H1 (cell line): ENCODE data around the gene PIGV. TPM values are rescaled to one million over a fixed set of nuclear protein-coding genes. Genes with fewer than 3 reads are reported as not detected.

Experiments
- CTCF ChIA-PET: fragments of 300-600 bp; sonication (Branson Sonifier 250); formaldehyde crosslinking; loops from one replicate; lab custom pipeline; 2021; ENCODE audit not compliant: partially characterized antibody; lab: Charles Lee
- POLR2A ChIA-PET: fragments of 300-600 bp; sonication (Branson Sonifier 250); formaldehyde crosslinking; loops from one replicate; lab custom pipeline; 2021; ENCODE audit warnings: inconsistent platforms; ENCODE audit not compliant: partially characterized antibody; lab: Charles Lee
- DNase-seq, 2 experiments: peaks; one replicate each; pipeline versions ENCODE4 v3.0.0 to v3.0.0-alpha.2; 2010 to 2022; ENCODE audit warnings: low spot score in 2 of 2, low read depth in 1 of 2, mixed read lengths in 1 of 2
- FAIRE-seq: peaks from 2 replicates; lab custom pipeline; 2011; peaks lifted over from hg19 to GRCh38; lab: Jason Lieb, UNC
- H2AFZ ChIP-seq: 2 replicates; pipeline ENCODE4 v1.8.1; 2012; ENCODE audit warnings: low read length, inconsistent platforms
- H2AK5ac ChIP-seq: 2 replicates; pipeline ENCODE4 v1.6.1; 2013; ENCODE audit warnings: low read depth, low read length
- H2BK120ac ChIP-seq: replicated peaks from 2 replicates; pipeline ENCODE3; 2013; ENCODE audit warnings: low read depth, low read length, inconsistent platforms
- H2BK12ac ChIP-seq: 2 replicates; pipeline ENCODE4 v1.6.1; 2013; ENCODE audit warnings: low read depth, low read length
- H2BK15ac ChIP-seq: 2 replicates; pipeline ENCODE4 v1.6.1; 2013; ENCODE audit warnings: low read length
- H2BK20ac ChIP-seq: 2 replicates; pipeline ENCODE4 v1.6.1; 2013; ENCODE audit warnings: low read length
- H2BK5ac ChIP-seq: 2 replicates; pipeline ENCODE4 v1.6.1; 2013; ENCODE audit warnings: low read depth, low read length
- H3K14ac ChIP-seq: 2 replicates; pipeline ENCODE4 v1.6.1; 2013; ENCODE audit warnings: inconsistent platforms; ENCODE audit not compliant: insufficient read length
- H3K18ac ChIP-seq: 2 replicates; pipeline ENCODE4 v1.6.1; 2013; ENCODE audit warnings: low read length; ENCODE audit errors: extremely low read depth
- H3K23ac ChIP-seq: 2 replicates; pipeline ENCODE4 v1.6.1; 2013; ENCODE audit warnings: inconsistent platforms; ENCODE audit not compliant: insufficient read length
- H3K23me2 ChIP-seq: 2 replicates; pipeline ENCODE4 v1.6.1; 2013; ENCODE audit warnings: low read depth, low read length
- H3K27ac ChIP-seq: 2 replicates; pipeline ENCODE4 v1.6.1; 2011; ENCODE audit warnings: low read depth, low read length, inconsistent platforms
- H3K27me3 ChIP-seq, 4 experiments: replicated peaks in 1 of 4; 1 replicate in 1 of 4; 2 replicates in 3 of 4; pipeline versions ENCODE4 v1.6.1 to v1.8.1; 2011 to 2013; ENCODE audit warnings: low read length in 3 of 4, mild to moderate bottlenecking in 3 of 4, inconsistent platforms in 2 of 4, mixed read lengths in 2 of 4, moderate library complexity in 1 of 4; ENCODE audit not compliant: control insufficient read depth in 3 of 4, insufficient read depth in 3 of 4; ENCODE audit errors: extremely low read depth in 1 of 4
- H3K36me3 ChIP-seq, 4 experiments: 2 replicates each; pipeline versions ENCODE4 v1.6.1 to v1.8.1; 2011 to 2013; ENCODE audit warnings: mild to moderate bottlenecking in 4 of 4, low read length in 3 of 4, moderate library complexity in 2 of 4, control low read depth in 1 of 4, inconsistent platforms in 1 of 4; ENCODE audit not compliant: insufficient read depth in 4 of 4, control insufficient read depth in 2 of 4
- H3K4ac ChIP-seq: replicated peaks from 2 replicates; pipeline ENCODE3; 2013; ENCODE audit warnings: low read length, low read depth, mixed read lengths, inconsistent platforms; ENCODE audit not compliant: insufficient read length
- H3K4me1 ChIP-seq, 4 experiments: replicated peaks in 1 of 4; 1 replicate in 1 of 4; 2 replicates in 3 of 4; pipeline versions ENCODE4 v1.6.1 to v1.8.1; 2011 to 2013; ENCODE audit warnings: low read length in 3 of 4, inconsistent platforms in 2 of 4, mixed read lengths in 1 of 4; ENCODE audit not compliant: insufficient read depth in 4 of 4, control insufficient read depth in 3 of 4
- H3K4me2 ChIP-seq, 2 experiments: 2 replicates each; pipeline versions ENCODE4 v1.6.1 to v1.8.1; 2011 to 2013; ENCODE audit warnings: low read depth in 2 of 2, low read length in 2 of 2, control low read depth in 1 of 2, inconsistent platforms in 1 of 2, mild to moderate bottlenecking in 1 of 2; ENCODE audit not compliant: insufficient read depth in 1 of 2
- H3K4me3 ChIP-seq, 4 experiments: fragments of 200-600, 300-600 bp in 1 of 4; sonication (generic), shearing (Covaris generic), sonication (Bioruptor Twin) in 1 of 4; 2 replicates each; pipeline versions ENCODE4 v1.5.1 to v1.8.1; 2011 to 2016; ENCODE audit warnings: low read length in 4 of 4, low read depth in 3 of 4, control low read depth in 2 of 4, inconsistent platforms in 2 of 4, mild to moderate bottlenecking in 2 of 4, mixed read lengths in 1 of 4, moderate library complexity in 1 of 4; ENCODE audit not compliant: insufficient read depth in 2 of 4; ENCODE audit errors: extremely low read depth in 1 of 4
- H3K56ac ChIP-seq: replicated peaks from 2 replicates; pipeline ENCODE3; 2013; ENCODE audit warnings: low read depth, mild to moderate bottlenecking, mixed read lengths, low read length, inconsistent platforms; ENCODE audit not compliant: insufficient read length
- H3K79me1 ChIP-seq: 2 replicates; pipeline ENCODE4 v1.6.1; 2013; ENCODE audit warnings: low read depth, low read length, control low read depth
- H3K79me2 ChIP-seq, 2 experiments: 2 replicates each; pipeline versions ENCODE4 v1.6.1 to v1.8.1; 2012 to 2013; ENCODE audit warnings: low read length in 2 of 2, mild to moderate bottlenecking in 2 of 2, inconsistent platforms in 1 of 2; ENCODE audit not compliant: insufficient read depth in 2 of 2, control insufficient read depth in 1 of 2
- H3K9ac ChIP-seq, 4 experiments: replicated peaks in 1 of 4; 1 replicate in 1 of 4; 2 replicates in 3 of 4; pipeline versions ENCODE4 v1.6.1 to v1.8.1; 2011 to 2013; ENCODE audit warnings: low read depth in 3 of 4, low read length in 3 of 4, control low read depth in 2 of 4, mild to moderate bottlenecking in 2 of 4, moderate library complexity in 2 of 4, inconsistent platforms in 1 of 4; ENCODE audit errors: extremely low read depth in 1 of 4
- H3K9me3 ChIP-seq, 2 experiments: 2 replicates each; pipeline versions ENCODE4 v1.6.1 to v1.8.1; 2012 to 2013; ENCODE audit warnings: mild to moderate bottlenecking in 2 of 2, moderate library complexity in 2 of 2, control low read depth in 1 of 2, inconsistent platforms in 1 of 2, low read depth in 1 of 2, low read length in 1 of 2, mixed read lengths in 1 of 2; ENCODE audit not compliant: insufficient read depth in 2 of 2
- H4K20me1 ChIP-seq, 2 experiments: replicated peaks in 1 of 2; 2 replicates each; pipeline versions ENCODE3 to v1.8.1; 2011 to 2013; ENCODE audit warnings: inconsistent platforms in 2 of 2, low read length in 2 of 2, mild to moderate bottlenecking in 1 of 2; ENCODE audit not compliant: insufficient read depth in 2 of 2, control insufficient read depth in 1 of 2
- H4K5ac ChIP-seq: 2 replicates; pipeline ENCODE4 v1.6.1; 2013; ENCODE audit warnings: low read length, low read depth, mixed read lengths, inconsistent platforms; ENCODE audit not compliant: insufficient read length
- H4K8ac ChIP-seq: 2 replicates; pipeline ENCODE4 v1.8.0; 2013; ENCODE audit warnings: mild to moderate bottlenecking, moderate library complexity, low read length, inconsistent platforms; ENCODE audit not compliant: insufficient read depth; ENCODE audit errors: extremely low read depth
- H4K91ac ChIP-seq: replicated peaks from 2 replicates; pipeline ENCODE3; 2013; ENCODE audit warnings: low read length, mixed read lengths, inconsistent platforms; ENCODE audit not compliant: insufficient read length
- CBX5 ChIP-seq: fragments of 300-800, 300-1000 bp; sonication (generic); IDR thresholded peaks from 2 replicates; pipeline ENCODE4 v1.7.1; 2016; ENCODE audit warnings: antibody characterized with exemption, low read length, low read depth
- CEBPB ChIP-seq: IDR thresholded peaks from 2 replicates; pipeline ENCODE4 v1.6.1; 2012; ENCODE audit warnings: low read depth, low read length
- HDAC6 ChIP-seq: IDR thresholded peaks from one replicate; pipeline ENCODE4 v1.7.1; 2012; ENCODE audit warnings: low read depth, mild to moderate bottlenecking, inconsistent platforms, low read length, moderate library complexity
- SIRT6 ChIP-seq: IDR thresholded peaks from one replicate; pipeline ENCODE4 v1.7.1; 2012; ENCODE audit warnings: low read length, inconsistent platforms
- SP2 ChIP-seq: IDR thresholded peaks from 2 replicates; pipeline ENCODE4 v1.6.1; 2012; ENCODE audit warnings: mild to moderate bottlenecking, low read length, inconsistent platforms
- WGBS, 2 experiments: shearing (Covaris generic) in 1 of 2; methylation state at CpG; one replicate each; pipeline versions ENCODE4 v1.1.6 to v1.1.7; 2013 to 2015; ENCODE audit warnings: low lambda C conversion rate in 2 of 2, mixed read lengths in 2 of 2, inconsistent platforms in 1 of 2, low coverage in 1 of 2, missing lambda C conversion rate in 1 of 2; ENCODE audit not compliant: insufficient replicate concordance in 2 of 2, insufficient coverage in 1 of 2, insufficient read length in 1 of 2; ENCODE audit errors: extremely low coverage in 1 of 2, missing lambda C conversion rate in 1 of 2; 5-methylcytosine and 5-hydroxymethylcytosine counted together
- polyA plus RNA-seq, 7 experiments: library from polyadenylated mRNA; depleted of rRNA in 3 of 7; stranded (reverse) in 5 of 7; unstranded in 2 of 7; fragments of >200 nt in 5 of 7; fragments of 200-250 nt in 2 of 7; gene quantifications; 1 replicate in 5 of 7; 2 replicates in 1 of 7; 4 replicates in 1 of 7; pipeline versions ENCODE4 v1.2.1 to v1.2.3, GENCODE V29; 2011 to 2013; ENCODE audit warnings: missing spikeins in 2 of 7, mixed read lengths in 2 of 7
- total RNA-seq: library from RNA; stranded (reverse); fragmentation: NEBNext Ultra II Directional; extraction: Animal tissue kit (Norgen Biotek cat#: 25700); gene quantifications from 2 replicates; pipeline ENCODE4 v1.2.1, GENCODE V29; 2021

PIGV gene
- total and polyA plus RNA-seq, 2 of the 8 experiments (the other 6 are each of a cell fraction or from before 2014, with no cell fraction given) = 8.5 to 20.9 TPM

- H3K23me2 ChIP-seq = peaks cover 6% of the 10 kb centered on the region; the same call in 1 of the 2 replicates
- no peak overlapping the region for H3K27ac ChIP-seq
- TF ChIP-seq CBX5 (no peak), SIRT6 (no peak), HDAC6 (no peak), CEBPB (no peak), SP2 (no peak)
- H2BK120ac ChIP-seq = no peak overlapping the region
- no peak overlapping the region for H3K56ac ChIP-seq
- no peak overlapping the region for H2AFZ ChIP-seq
- no peak overlapping the region for H3K9ac ChIP-seq
- H3K9me3 ChIP-seq = no peaks in the 10 kb centered on the region
- no peaks in the 10 kb centered on the region for H3K79me2 ChIP-seq
- H3K79me1 ChIP-seq = peaks cover 4% of the 10 kb centered on the region; the same call in 1 of the 2 replicates
- DNase-seq (no peak), FAIRE-seq (no peak)
- H3K27me3 ChIP-seq = no peaks in the 10 kb centered on the region
- peaks cover 5 to 8% (median 6%) of the 10 kb centered on the region in 4 experiments; a peak in 6 of 7 replicates for H3K4me1 ChIP-seq
- H3K23ac ChIP-seq = no peak overlapping the region
- no peak overlapping the region for H3K4ac ChIP-seq
- no peak overlapping the region for H4K5ac ChIP-seq
- no peak overlapping the region for H3K18ac ChIP-seq
- ChIA-PET POLR2A (interaction anchor here (0.6 kb wide), 1 partner anchor 413 kb away, joined by 3 read pairs; no protein-coding TSS in a partner anchor), CTCF (interaction anchor here (0.6 to 3.4 kb wide), 11 partner anchors 12 to 219 kb away, joined by 3 to 21 read pairs (median 4); no protein-coding TSS in a partner anchor)
- no peak overlapping the region for H4K8ac ChIP-seq
- H2BK20ac ChIP-seq = no peak overlapping the region
- no peak overlapping the region for H2AK5ac ChIP-seq
- H2BK5ac ChIP-seq = no peak overlapping the region
- H4K20me1 ChIP-seq = no peaks in the 10 kb centered on the region
- no peak overlapping the region for H2BK15ac ChIP-seq
- no peak overlapping the region for H4K91ac ChIP-seq
- no peaks in the 10 kb centered on the region for H3K36me3 ChIP-seq
- H3K4me3 ChIP-seq = no peak overlapping the region
- H3K4me2 ChIP-seq = no peak overlapping the region
- no peak overlapping the region for H3K14ac ChIP-seq
- no peak overlapping the region for H2BK12ac ChIP-seq
- 88% methylated on average over 4 of the region's 4 CpGs; no CpG with 5 or more reads in 1 of the 2 experiments for WGBS, 2 experiments
These were observed 35.1 kb downstream of the PIGV start for GRCh38 chr1:26822737-26823395.
